Measurements from ENCODE around the gene INPP4B.

DNA sequence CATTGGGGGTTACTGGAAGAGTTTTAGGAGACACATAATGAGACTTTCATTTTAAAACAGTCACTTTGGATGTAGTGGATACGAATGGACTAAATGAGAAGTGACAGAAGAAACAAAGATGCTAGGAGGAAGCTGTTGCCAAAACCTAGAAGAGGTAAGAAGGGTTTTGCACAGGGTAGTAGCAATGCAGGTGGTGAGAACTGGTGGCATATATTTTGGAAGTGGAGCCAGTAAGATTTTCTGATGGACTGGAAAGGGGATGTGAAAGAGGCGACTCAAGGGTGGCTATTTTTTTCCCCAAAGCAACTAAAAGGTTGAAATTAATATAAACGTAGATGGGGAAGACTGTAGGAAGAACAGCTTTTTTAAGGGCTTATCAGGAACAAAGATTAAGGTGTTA is 747.7 kb downstream of the INPP4B start:
- TF ChIP-seq, protein P1, sequence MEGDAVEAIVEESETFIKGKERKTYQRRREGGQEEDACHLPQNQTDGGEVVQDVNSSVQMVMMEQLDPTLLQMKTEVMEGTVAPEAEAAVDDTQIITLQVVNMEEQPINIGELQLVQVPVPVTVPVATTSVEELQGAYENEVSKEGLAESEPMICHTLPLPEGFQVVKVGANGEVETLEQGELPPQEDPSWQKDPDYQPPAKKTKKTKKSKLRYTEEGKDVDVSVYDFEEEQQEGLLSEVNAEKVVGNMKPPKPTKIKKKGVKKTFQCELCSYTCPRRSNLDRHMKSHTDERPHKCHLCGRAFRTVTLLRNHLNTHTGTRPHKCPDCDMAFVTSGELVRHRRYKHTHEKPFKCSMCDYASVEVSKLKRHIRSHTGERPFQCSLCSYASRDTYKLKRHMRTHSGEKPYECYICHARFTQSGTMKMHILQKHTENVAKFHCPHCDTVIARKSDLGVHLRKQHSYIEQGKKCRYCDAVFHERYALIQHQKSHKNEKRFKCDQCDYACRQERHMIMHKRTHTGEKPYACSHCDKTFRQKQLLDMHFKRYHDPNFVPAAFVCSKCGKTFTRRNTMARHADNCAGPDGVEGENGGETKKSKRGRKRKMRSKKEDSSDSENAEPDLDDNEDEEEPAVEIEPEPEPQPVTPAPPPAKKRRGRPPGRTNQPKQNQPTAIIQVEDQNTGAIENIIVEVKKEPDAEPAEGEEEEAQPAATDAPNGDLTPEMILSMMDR (IDR thresholded peaks at IDR 0.05), result no peak
- TF ChIP-seq EZH2 (IDR thresholded peaks at IDR 0.05; ENCODE audit: borderline replicate concordance, insufficient read depth, low read depth, low read length, poor library complexity, severe bottlenecking), result no peak

All from B cell (primary cell).